OCI-LY1 (cell line): ENCODE measurements around the gene TPSB2.

ENCODE experiments used
- CTCF ChIP-seq: fragments of 200-600 bp; sonication (generic), shearing (Covaris generic); IDR thresholded peaks from 2 replicates; pipeline ENCODE4 v1.5.1; 2017; ENCODE audit warnings: mild to moderate bottlenecking, antibody characterized with exemption, low read length, moderate library complexity, mixed read lengths
- EZH2 ChIP-seq: fragments of 200-600 bp; sonication (generic), shearing (Covaris generic); IDR thresholded peaks from 2 replicates; pipeline ENCODE4 v1.8.0; 2017; ENCODE audit warnings: borderline replicate concordance, mixed run types, mild to moderate bottlenecking, antibody characterized with exemption, low read length, moderate library complexity, mixed read lengths

- TF ChIP-seq CTCF (no peak), EZH2 (no peak)
Observed at GRCh38 chr16:1200014-1200627, 29.9 kb downstream of the TPSB2 start.
